CD4-positive, alpha-beta T cell treated with Interleukin-10 for 1 hour (primary cell): ENCODE results near the gene RBM43.
"Not testable (repeated sequence)": the region's sequence is repeated elsewhere in the genome, so short reads cannot be mapped to it uniquely, and the experiment has no call there.

ENCODE experiments used
- DNase-seq: peaks from one replicate; pipeline ENCODE4 v3.0.0-alpha.2; 2020

Gene RBM43

DNA sequence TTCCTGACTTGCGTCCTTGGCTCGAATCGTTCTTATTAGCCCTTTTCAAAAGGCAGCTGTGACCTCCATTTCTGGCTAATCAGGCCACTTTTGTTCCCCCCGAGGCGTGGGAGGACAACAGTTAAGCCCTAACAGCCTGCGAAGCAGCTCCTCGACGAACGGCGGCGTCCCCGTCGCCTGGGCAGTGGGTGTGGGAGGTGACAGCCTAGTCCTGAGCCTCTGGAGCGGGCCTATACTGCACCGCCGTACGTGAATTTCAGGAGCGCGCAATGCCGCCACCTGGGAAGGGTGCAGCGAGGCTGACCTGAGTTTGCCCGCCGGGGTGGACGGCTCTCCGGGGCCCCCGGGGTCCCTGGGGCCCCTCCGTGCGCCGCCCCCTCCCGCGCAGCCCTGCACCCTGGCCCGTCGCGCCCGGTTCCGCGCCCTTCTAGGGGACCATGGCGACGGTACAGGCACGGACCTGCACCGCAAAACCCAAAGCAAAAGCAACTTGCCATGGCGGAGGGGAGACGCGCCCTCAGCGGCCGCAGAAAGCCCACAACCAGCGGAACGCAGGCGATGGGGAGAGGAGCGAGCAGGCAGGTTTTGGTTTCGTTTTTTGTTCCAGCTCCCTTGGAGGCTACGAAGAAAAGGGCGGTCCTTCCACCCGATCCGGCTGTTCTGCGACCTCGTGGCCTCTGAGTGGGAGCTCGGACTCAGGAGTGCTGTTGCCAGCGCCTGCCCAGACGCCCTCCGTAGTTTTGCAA is at the start of gene RBM43:
TSS of gene RBM43 (minus strand) at position 633 of the 746 bp plus-strand sequence. CDS start at position 497, 136 bp downstream.
- DNase-seq = peak; percentile 89

DNA sequence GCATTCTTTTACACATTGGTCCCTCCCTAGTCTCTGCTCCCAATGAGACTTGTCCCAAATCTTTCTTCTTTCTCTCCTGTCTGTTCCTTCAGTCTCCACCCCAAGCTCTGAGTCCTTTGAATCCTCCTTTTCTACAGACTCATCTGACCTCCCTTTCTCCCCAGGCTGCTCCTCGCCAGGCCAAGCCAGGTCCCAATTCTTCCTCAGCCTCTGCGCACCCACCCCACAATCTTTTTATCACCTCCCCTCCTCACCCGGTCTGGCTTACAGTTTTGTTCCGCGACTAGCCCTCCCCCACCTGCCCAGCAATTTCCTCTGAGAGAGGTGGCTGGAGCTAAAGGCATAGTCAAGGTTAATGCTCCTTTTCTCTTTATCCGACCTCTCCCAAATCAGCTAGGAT is 48.6 kb upstream of the RBM43 start:
- not testable (repeated sequence) for DNase-seq

DNA sequence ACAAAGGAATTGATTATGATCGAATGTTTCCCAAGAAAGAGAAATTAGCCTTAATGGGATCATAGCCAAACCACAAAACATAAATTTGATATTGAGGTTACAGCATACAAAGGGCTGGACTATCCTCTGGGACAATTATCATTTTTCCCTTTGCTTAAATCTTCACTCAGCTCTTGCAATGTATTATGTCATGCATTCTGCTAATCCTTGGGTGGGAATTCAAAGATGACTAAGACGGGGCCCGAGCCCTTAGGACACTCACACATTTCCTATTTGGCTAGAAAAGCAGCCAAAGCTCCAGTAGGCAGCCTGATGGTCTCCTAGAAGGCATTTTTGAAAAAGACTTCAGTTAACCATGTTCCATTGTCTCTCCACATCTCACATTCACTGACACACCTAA is 45.0 kb upstream of the RBM43 start:
- no peak for DNase-seq

DNA sequence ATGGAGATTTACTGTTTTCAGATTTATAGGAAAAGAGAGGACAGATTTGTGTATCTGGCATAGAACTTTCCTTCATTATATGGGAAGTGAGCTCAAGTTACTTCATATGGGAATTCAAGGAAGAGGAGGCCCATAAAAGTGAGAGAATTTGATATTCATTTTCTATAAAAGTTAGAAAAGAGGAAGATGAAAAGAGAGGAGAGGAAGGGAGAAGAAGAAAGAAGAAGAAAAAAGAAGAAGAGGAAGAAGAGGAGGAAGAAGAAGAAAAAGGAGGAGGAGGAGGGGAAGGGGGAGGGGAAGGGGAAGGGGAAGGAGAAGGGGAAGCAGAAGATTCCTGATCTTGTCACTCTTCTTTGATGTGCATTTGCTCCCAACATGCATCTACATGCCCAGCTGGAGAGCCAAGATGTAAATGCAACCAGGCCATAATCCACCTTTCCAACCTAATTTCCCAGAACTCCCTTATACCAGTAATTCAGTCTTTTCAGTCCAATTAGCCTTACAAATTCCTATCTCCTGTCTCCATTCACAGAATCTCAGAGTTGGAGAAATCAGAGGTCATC is 43.5 kb upstream of the RBM43 start:
- no peak for DNase-seq

DNA sequence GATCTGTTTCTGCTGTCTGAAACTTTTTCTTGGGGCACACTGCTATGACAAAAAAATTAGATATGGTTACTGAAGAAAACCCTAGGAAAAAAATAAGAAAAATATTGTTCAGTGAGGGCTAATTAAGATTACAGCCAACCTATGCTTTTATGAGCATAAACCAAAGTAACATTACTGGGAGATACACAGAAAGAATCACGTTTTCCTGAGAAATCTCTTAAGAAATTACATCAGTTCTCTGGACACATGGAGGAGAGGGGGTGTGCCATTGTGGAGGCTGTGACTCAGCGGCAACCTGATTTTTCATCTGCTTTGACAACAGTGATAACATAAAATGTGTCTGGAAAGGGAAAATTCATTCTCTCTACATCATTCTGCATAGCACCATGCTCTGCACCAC is 41.2 kb upstream of the RBM43 start:
- DNase-seq = no peak

DNA sequence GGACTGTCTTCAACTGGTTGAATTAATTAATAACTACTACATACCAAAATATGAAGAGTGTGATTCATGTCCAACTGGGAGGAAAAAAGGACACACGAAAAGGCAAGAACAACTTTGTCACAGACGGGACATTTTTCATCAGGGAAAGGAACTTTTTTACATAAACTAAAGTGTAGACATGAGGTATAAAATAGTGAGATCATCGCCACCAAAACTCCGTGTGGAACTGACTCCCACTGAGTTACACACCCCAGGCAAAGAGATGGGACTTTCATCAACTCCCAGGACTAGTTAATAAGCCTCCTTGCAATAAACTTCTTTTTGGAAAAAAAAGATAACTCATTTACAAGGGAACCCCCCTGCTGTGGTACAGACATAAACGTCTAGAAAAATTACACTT is 40.7 kb upstream of the RBM43 start:
- no peak for DNase-seq

DNA sequence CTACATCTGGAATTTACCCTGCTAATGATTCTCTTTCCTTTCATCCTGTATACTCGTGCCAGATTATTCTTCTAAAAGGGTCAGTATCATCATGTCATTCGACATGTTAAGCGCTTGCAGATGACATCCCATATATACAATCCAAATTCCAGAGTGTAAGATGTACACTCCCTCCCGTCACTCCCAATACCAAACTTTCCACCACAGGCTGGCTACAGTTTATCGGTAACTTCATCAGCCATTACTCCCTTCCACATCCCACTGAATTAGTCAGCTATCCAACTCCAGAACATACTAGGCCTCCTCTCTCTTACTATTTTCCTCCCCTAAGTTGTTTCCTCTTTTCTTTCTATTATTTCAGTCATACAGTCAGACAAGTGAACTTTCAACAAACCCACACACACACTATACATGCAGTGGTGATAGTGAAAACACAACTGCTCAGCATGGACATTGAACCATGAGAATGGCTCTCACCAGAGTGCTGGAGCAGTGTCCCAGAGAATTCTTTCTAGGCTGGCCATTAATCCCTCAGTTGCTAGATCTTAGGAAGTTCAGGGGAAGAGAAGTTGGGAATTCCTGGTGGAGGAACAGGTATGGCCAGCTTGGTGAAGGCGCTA is 38.4 kb upstream of the RBM43 start:
- no peak for DNase-seq

DNA sequence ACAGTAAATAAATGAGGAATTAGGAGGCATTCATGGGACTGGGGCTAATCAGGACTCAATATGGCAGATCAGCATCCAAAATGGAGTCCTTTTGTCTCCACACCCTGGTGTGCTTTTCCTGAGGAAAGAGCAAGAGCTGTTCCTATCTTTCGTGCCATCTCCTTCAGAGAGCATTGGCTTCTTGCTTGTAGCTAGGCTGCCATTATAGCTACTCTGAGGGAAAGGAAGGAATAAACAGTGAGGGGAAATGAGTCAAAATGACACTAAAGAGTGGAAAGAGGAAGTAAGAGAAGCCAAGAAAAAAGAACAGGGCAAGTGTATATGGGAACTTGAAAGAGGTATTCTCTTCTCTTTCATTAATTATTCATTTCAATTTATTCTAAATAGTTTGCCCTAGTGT is 36.2 kb upstream of the RBM43 start:
- DNase-seq = no peak

DNA sequence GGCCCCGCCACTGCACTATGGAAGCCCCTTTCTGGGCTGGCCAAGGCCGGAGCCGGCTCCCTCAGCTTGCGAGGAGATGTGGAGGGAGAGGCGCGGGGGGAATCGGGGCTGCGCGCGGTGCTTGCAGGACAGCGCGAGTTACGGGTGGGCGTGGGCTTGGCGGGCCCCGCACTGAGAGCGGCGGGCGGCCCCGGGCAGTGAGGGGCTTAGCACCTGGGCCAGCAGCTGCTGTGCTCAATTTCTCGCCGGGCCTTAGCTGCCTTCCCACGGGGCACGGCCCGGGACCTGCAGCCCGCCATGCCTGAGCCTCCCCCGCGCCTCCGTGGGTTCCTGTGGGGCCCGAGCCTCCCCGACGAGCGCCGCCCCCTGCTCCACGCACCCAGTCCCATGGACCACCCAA is 34.3 kb upstream of the RBM43 start:
- not testable (repeated sequence) for DNase-seq

DNA sequence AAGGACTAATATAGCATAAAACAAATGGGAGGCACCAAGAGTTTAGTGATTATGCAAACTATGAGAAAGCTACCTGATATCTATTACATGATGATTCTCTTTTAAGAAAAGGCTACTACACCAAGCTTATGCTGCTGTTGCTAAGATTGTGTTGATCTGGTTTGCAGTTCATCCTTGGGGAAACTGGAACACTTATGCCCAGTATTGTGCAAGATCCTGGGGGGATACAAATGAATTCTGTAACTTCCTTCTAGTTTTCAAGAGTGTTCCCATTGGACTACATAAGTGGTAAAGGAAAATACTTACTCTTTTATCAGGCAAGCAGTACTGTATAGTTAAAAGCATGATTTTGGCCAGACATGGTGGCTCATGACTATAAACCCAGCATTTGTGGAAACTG is 30.9 kb upstream of the RBM43 start:
- DNase-seq = no peak

DNA sequence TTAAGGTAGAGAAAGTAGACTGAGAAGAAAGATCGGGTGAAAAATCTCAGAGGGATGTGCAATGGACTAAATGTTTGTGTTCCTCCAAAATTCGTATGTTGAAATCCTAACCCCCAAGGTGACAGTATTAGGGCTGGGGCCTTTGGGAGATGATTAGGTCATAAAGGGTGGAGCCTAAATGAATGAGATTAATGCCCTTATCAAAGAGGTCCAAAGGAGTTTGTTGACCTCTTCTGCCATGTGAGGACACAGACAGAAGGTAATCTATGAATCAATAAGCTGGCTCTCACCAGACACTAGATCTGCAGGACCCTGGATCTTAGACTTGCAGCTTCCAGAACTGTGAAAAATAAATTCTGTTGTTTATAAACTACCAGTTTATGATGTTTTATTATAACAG is 30.5 kb upstream of the RBM43 start:
- DNase-seq = no peak

DNA sequence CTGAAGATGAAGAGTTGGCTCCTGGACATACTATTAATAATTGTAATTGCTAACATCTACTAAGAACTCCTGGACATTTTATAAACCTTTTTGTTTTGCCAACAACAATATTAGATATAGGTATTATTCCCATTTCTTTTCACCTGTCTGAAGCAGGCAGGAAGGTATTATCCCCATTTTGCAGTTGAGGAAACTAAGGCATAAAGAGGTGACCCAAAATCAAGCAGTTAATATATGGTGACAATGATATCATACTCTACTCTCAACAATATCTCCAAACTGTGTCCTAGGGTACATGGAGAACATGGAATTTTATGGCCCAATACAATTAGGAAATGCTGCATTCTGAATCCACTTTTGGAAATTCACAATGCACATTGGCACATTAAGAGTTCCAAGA is 29.6 kb upstream of the RBM43 start:
- DNase-seq = no peak

DNA sequence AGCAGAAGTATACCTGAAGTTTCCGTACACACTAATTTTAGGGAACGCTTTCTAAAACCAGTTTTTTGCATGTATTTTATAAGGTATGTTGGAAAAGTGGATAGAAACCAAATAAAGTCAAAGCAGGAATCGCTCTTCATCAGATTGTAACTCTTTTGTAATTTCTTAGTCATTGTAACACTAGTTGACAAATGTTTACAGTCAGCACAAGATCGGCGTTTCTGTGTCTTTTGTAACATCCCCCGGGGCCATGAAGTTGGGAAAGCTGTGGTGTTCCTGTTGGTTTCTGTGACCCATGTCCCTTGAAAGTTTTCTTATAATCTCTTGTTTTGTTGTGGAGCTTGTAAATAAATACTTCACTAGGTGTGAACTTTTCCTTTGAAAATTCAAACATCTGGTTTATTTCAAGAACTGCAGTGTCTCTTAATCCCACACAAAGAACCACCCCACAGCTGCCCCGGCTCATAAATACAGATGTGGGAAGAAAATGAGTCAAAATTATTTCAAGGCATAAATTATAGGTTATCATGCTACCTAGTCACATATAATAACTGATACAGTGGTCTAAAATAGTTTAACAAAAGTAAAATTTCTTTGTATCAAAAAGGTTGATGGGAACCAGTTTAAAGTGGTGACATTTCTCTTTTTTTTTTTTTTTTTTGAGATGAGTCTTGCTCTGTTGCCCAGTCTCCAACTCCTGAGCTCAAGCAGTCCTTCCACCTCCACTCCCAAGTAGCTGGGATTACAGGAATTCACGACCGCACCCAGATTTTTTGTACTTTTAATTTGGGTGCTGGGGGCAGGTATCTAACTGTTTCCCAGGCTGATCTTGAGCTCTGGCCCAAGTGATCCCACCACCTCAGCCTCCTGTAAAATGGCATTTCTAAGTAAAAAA is 28.6 kb upstream of the RBM43 start:
- DNase-seq = no peak

DNA sequence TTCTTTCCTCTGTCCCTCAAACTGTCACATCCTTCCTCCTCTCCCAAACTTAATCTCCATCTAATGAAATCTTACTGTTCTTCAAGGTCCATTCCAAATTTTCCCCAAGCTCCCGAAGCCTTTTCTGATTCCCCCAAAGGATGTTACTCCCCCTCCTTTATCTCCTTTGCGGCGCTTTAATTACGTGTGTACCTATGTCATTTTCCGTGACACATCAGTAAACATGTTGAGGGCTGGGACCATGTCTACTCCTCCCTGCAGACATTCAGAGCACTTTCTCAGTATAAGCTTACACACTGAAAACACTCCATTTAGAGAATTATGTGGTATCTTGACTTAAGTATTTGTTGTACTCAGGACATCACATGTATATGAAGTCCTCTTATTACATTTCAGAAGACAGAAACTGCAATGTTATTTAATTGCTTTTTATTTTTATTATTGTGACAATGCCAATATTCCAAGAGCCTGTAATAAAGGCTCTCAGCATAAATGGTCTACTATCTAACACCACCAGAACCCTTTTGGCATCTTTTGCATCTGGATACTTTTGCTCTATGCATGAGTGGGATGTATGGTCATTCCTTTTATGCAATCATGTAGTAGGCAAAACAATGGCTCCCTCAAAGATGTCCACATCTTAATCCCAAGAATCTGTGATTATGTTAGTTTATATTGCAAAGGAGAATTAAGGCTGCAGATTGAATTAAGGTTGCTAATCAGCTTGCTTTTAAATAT is 26.0 kb upstream of the RBM43 start:
- no peak for DNase-seq

DNA sequence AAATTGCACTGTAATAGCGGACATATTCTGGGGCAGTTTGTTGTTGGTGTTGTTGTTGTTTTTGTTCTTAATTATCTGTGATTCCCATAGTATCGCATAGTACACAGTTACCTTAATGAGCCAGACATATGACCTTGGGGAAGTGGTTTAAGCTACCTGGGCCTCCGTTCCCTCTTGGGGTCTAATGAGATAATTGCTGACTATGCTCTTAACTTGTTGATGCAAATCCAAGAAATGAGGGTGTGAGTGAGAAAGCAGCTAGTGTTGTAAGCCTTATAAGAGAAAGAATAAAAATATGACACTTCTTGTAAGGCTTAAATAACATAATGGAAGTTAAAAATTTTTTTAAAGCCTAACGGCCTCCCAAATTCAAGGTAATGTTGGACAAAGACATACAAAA is 20.7 kb upstream of the RBM43 start:
- no peak for DNase-seq

DNA sequence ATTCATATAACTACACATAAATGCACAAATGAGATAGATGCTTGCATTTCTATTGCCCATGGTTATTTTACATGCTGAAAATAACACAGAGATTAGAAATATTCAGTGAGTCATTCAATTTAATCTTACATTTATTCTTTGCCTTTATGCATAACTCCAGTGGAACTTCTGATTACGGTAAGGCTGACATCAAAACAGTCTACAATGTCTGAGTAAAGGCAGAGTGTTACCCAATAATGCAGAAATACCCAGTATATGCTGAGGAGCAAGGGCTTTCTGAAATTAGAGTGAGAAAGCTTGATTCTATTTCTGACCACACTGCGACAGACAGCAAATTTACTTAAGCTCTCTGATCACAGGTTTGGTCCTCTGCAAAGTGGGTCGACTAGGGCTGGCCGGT is 18.6 kb upstream of the RBM43 start:
- DNase-seq = no peak

DNA sequence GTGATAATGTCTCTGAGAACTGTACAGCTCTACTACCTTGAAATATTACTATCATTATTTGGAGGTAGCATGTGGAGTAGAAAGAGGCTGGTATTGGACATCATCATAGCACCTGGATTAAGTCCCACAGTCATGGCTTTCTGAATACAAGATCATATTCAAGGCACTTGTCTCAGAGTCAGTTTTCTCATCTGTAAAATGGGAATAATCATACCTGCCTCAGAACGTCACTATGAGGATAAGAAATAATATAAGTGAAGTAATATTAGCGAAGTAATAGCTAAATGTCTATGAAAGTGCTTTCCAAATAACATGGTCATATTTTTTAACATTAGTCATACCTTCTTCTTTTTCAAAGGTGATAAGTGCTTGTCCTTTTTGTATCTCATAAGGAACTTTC is 16.8 kb upstream of the RBM43 start:
- no peak for DNase-seq

DNA sequence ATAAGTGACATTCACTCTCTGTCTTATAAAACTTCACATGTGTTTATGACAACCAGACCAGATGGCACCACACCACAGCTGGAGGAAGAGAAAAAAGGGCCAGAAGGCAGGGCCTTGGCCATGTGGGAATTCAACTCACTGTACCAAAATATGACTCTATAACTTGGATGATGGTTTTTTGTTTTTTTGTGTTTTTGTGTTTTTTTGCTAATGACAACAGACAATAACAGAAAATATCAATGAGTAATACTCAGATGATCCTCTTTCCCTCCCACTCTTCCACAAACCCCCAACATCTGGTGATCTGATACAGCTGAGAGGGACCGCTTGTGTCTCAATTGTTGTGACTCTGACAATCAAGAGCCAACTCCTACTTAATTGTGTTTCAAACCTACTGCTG is 15.4 kb upstream of the RBM43 start:
- no peak for DNase-seq

DNA sequence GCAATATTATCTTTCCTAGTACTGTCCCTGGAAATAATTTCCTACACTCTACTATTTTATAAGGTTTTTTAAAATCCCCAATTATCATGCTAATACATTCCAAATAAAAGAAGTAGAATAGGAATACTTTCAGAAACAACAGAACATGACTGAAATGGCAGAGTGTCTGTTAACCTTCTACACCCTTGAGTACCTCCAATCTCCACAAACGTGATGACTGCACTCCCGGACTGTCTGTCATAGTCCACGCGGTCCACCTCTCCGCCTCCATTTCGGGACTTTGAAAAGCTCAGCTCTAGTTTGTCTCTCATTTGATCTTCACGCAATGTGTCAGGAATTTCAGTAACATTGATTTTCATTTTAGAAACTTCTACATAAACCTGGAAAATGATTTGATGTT is 13.6 kb upstream of the RBM43 start:
- DNase-seq = no peak

DNA sequence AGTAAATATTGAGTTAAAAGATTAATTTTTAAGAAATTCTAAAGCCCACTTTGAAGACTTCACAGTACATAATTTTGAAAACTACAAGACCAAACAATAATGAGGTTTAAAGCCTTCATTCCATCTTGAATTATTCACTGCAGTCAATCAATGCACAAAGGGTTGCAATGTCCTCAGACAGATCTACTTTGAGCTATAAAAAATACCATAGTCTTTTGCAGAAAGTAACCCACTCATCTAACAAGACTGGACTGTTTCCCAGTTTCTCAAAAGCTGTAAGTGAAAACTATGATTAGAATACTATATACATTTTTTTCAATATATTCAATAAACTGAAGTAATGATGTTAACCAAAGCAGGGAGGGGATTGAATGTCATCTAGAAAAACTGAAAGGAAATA is 10.2 kb upstream of the RBM43 start:
- DNase-seq = no peak

DNA sequence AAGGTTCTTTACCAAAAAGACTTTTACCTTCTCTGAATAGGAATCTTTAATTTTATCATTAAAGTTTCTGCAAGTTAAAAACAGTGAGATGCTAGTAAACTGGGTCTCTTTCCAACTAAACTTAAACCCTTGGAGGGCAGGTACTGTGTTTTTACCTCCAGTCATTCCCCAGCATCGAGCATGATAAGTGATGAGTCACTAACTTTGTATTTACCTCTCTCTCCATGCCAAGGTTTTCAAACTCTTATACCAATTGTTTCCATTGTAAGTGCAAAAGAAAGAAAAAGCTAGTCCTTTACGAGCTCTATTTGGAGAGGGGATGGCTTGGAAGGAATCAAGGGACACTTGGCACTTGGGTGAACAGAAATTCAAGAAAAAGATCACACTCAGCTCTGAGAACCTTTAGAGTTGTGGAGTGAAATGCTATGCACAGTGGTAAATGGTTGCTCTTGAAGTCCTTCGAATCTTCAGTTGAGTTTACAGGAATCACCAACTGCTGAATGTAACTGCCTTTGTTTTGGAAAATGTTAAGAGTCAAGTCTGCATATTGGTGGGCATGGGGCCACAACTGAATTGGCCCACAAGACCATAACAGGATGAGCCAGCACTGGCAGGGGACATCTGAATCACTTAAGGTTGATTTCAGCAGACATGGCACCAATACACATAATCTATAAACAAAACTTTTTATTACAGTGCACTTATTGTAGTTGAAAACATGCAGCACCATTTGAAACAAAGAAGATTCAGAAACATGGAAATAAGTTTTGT is 8.3 kb upstream of the RBM43 start:
- no peak for DNase-seq

DNA sequence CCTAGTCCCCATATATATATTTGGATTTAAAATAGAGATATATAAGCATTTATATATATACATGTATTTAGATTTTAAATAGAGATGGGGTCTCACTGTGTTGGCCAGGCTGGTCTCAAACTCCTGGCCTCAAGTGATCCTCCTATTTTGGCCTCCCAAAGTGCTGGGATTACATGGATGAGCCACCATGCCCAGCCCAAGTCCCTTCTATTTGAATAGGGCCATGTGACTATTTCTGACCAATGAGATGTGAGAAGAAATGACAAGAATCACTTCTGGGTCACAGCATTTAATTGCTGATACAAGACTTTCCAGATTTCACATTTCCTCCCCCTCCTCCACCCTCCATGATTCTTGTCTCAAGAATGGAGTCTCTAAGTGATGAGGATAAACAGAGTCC is 6.4 kb upstream of the RBM43 start:
- no peak for DNase-seq
